SK-N-SH (cell line): Measurements from ENCODE around the gene C1orf50. TPM values are rescaled to one million over a fixed set of nuclear protein-coding genes. Genes with fewer than 3 reads are reported as not detected.
"Not testable (repeated sequence)": the region's sequence is repeated elsewhere in the genome, so short reads cannot be mapped to it uniquely, and the experiment has no call there.

Experiments
- CTCF ChIA-PET: fragments of 300-600, 350-600 bp; formaldehyde crosslinking; extraction: SDS; loops from one replicate; lab custom pipeline; 2021; lab: Yijun Ruan, JAX
- POLR2A ChIA-PET: fragments of 350-600 bp; sonication (Branson Sonifier 250); formaldehyde crosslinking; extraction: SDS; loops from one replicate; lab custom pipeline; 2020; ENCODE audit warnings: antibody characterized with exemption, inconsistent platforms; lab: Yijun Ruan, JAX
- DNase-seq: peaks from one replicate; pipeline ENCODE4 v3.0.0; 2012
- H2AFZ ChIP-seq: fragments of 200-600 bp; sonication (generic); 2 replicates; pipeline ENCODE4 v1.8.1; 2016; ENCODE audit warnings: antibody characterized with exemption, mild to moderate bottlenecking, low read depth
- H3F3A ChIP-seq: fragments of 200-600 bp; sonication (generic); replicated peaks from 2 replicates; pipeline ENCODE3; 2016; ENCODE audit warnings: antibody characterized with exemption, mild to moderate bottlenecking; ENCODE audit not compliant: insufficient read depth
- H3K27ac ChIP-seq, 2 experiments: fragments of 200-500 bp in 1 of 2; fragments of 200-600 bp in 1 of 2; sonication (Bioruptor generic) in 1 of 2; sonication (generic), shearing (Covaris generic) in 1 of 2; 2 replicates each; pipeline versions ENCODE4 v1.5.1 to v1.6.1; 2014 to 2016; ENCODE audit warnings: low read depth in 2 of 2, inconsistent platforms in 1 of 2, low read length in 1 of 2, mild to moderate bottlenecking in 1 of 2, mixed read lengths in 1 of 2
- H3K27me3 ChIP-seq: fragments of 200-600 bp; sonication (generic), shearing (Covaris generic); 2 replicates; pipeline ENCODE4 v1.6.1; 2016; ENCODE audit warnings: mixed run types; ENCODE audit not compliant: insufficient read depth
- H3K36me3 ChIP-seq, 2 experiments: fragments of 200-500 bp in 1 of 2; fragments of 200-600 bp in 1 of 2; sonication (Bioruptor generic) in 1 of 2; sonication (generic) in 1 of 2; replicated peaks in 1 of 2; 2 replicates each; pipeline versions ENCODE3 to v1.5.1; 2014 to 2016; ENCODE audit warnings: low read length in 1 of 2, mild to moderate bottlenecking in 1 of 2; ENCODE audit not compliant: insufficient read depth in 2 of 2, control insufficient read depth in 1 of 2
- H3K4me1 ChIP-seq, 2 experiments: fragments of 200-500 bp in 1 of 2; fragments of 200-600 bp in 1 of 2; sonication (Bioruptor generic) in 1 of 2; sonication (generic), shearing (Covaris generic) in 1 of 2; 2 replicates each; pipeline versions ENCODE4 v1.5.1 to v1.6.1; 2014 to 2016; ENCODE audit warnings: low read depth in 1 of 2, low read length in 1 of 2, mixed run types in 1 of 2; ENCODE audit not compliant: insufficient read depth in 2 of 2, control insufficient read depth in 1 of 2
- H3K4me2 ChIP-seq: fragments of 200-600 bp; sonication (generic), shearing (Covaris generic); 2 replicates; pipeline ENCODE4 v1.6.1; 2017; ENCODE audit warnings: mixed run types
- H3K4me3 ChIP-seq, 2 experiments: fragments of 200-500 bp in 1 of 2; fragments of 200-600 bp in 1 of 2; sonication (Bioruptor generic) in 1 of 2; sonication (generic), shearing (Covaris generic) in 1 of 2; 2 replicates each; pipeline versions ENCODE4 v1.5.1 to v1.8.1; 2014 to 2016; ENCODE audit warnings: low read depth in 2 of 2, inconsistent platforms in 1 of 2, low read length in 1 of 2, mild to moderate bottlenecking in 1 of 2, mixed read lengths in 1 of 2, moderate library complexity in 1 of 2
- H3K79me2 ChIP-seq: fragments of 200-600 bp; sonication (generic); 2 replicates; pipeline ENCODE4 v1.8.1; 2017; ENCODE audit warnings: mild to moderate bottlenecking; ENCODE audit not compliant: insufficient read depth
- H3K9ac ChIP-seq: fragments of 200-600 bp; sonication (generic); 2 replicates; pipeline ENCODE4 v1.6.1; 2017; ENCODE audit warnings: mixed run types
- H3K9me2 ChIP-seq: fragments of 200-600 bp; sonication (generic); 2 replicates; pipeline ENCODE4 v1.6.1; 2017; ENCODE audit warnings: mixed run types
- H3K9me3 ChIP-seq: fragments of 200-600 bp; sonication (generic); 2 replicates; pipeline ENCODE4 v1.6.1; 2017; ENCODE audit warnings: mixed run types, mild to moderate bottlenecking, moderate library complexity
- H4K20me1 ChIP-seq: fragments of 200-600 bp; sonication (generic); 2 replicates; pipeline ENCODE4 v1.6.1; 2017; ENCODE audit warnings: mild to moderate bottlenecking, mixed run types; ENCODE audit not compliant: insufficient read depth
- FOXJ3 ChIP-seq: sonication (generic); formaldehyde crosslinking; IDR thresholded peaks from 2 replicates; pipeline ENCODE4 v1.5.1; 2020; ENCODE audit warnings: mild to moderate bottlenecking, missing genetic modification reagents
- GABPA ChIP-seq: IDR thresholded peaks from 2 replicates; pipeline ENCODE4 v1.4.0; 2012; ENCODE audit warnings: low read depth, mild to moderate bottlenecking
- IRF3 ChIP-seq: fragments of 150-350 bp; IDR thresholded peaks from 2 replicates; pipeline ENCODE4 v1.6.1; 2016; ENCODE audit warnings: mild to moderate bottlenecking, low read depth, low read length
- RFX5 ChIP-seq: IDR thresholded peaks from 2 replicates; pipeline ENCODE4 v1.6.1; 2012; ENCODE audit warnings: mild to moderate bottlenecking, improper control_type of control experiment, low read length
- SIN3A ChIP-seq: IDR thresholded peaks from 2 replicates; pipeline ENCODE4 v1.6.1; 2012; ENCODE audit warnings: low read depth, mild to moderate bottlenecking, low read length, moderate library complexity, borderline replicate concordance
- SMC3 ChIP-seq: IDR thresholded peaks from 2 replicates; pipeline ENCODE4 v1.6.1; 2012; ENCODE audit warnings: low read depth, low read length, improper control_type of control experiment
- WGBS: methylation state at CpG from one replicate; pipeline ENCODE4 v1.1.6; 2017; ENCODE audit warnings: low lambda C conversion rate; 5-methylcytosine and 5-hydroxymethylcytosine counted together
- polyA plus RNA-seq, 3 experiments: library from polyadenylated mRNA; depleted of rRNA; stranded (reverse); fragments of >200 nt; gene quantifications; 2 replicates each; pipeline ENCODE4 v1.2.3, GENCODE V29; 2012
- TF ChIP-seq, protein P1 (sequence below): fragments of 200-600 bp; sonication (generic); IDR thresholded peaks from 2 replicates; pipeline ENCODE4 v1.6.1; 2017; ENCODE audit warnings: antibody characterized with exemption, mild to moderate bottlenecking, moderate library complexity
- TF ChIP-seq, protein P2 (sequence below): IDR thresholded peaks from 2 replicates; pipeline ENCODE4 v1.4.0; 2012; ENCODE audit warnings: low read depth, borderline replicate concordance

Gene C1orf50
- polyA plus RNA-seq, 1 of the 3 experiments (the other 2 are of a cell fraction): 2.6 TPM

- no peak for DNase-seq
Measured at GRCh38 chr1:42723511-42723910, 43.5 kb upstream of the C1orf50 start.

GRCh38 chr1:42725820-42726219 is 41.2 kb upstream of the C1orf50 start:
- H3K27me3 ChIP-seq, H2AFZ ChIP-seq, H3K36me3 ChIP-seq, H3K79me2 ChIP-seq, H3K4me3 ChIP-seq, POLR2A ChIA-PET, H3K9ac ChIP-seq, H3K27ac ChIP-seq, H3K9me3 ChIP-seq, H4K20me1 ChIP-seq, DNase-seq, H3F3A ChIP-seq, H3K4me1 ChIP-seq, CTCF ChIA-PET, H3K4me2 ChIP-seq, H3K9me2 ChIP-seq: not testable (repeated sequence)
- WGBS: 98% methylated on average over 4 of the region's 4 CpGs

More at GRCh38 chr1:42723511-42723910, 43.5 kb upstream of the C1orf50 start:
- H3K9ac ChIP-seq: no peak overlapping the region
- no peak overlapping the region for H3K4me2 ChIP-seq
- H3K36me3 ChIP-seq: no peaks in the 10 kb centered on the region
- no peak overlapping the region for H3K27ac ChIP-seq
- H3K9me3 ChIP-seq: no peaks in the 10 kb centered on the region
- H3K9me2 ChIP-seq: no peaks in the 10 kb centered on the region
- no peak overlapping the region for H2AFZ ChIP-seq
- POLR2A ChIA-PET: no interaction called here
- CTCF ChIA-PET: no interaction called here
- H3F3A ChIP-seq: no peaks in the 10 kb centered on the region
- no peak overlapping the region for H3K4me3 ChIP-seq
- no peaks in the 10 kb centered on the region for H3K79me2 ChIP-seq
- H3K4me1 ChIP-seq: no peaks in the 10 kb centered on the region
- no peaks in the 10 kb centered on the region for H4K20me1 ChIP-seq
- 72% methylated on average over 6 of the region's 6 CpGs for WGBS
- no peaks in the 10 kb centered on the region for H3K27me3 ChIP-seq
- TF ChIP-seq IRF3: no peak
- TF ChIP-seq, all 33 proteins: peak for 0

- Histone ChIP-seq H3K27me3 (no peaks in the 10 kb centered on the region), H3K4me2 (no peak overlapping the region), H3K9me2 (no peaks in the 10 kb centered on the region), H4K20me1 (no peaks in the 10 kb centered on the region), H3K4me1 (no peaks in the 10 kb centered on the region; a peak in 1 of 4 replicates), H3K9ac (no peak overlapping the region), H3K4me3 (no peak overlapping the region), H3K79me2 (no peaks in the 10 kb centered on the region), H3K9me3 (no peaks in the 10 kb centered on the region), H3K27ac (no peak overlapping the region), H2AFZ (no peak overlapping the region), H3K36me3 (no peaks in the 10 kb centered on the region), H3F3A (no peaks in the 10 kb centered on the region)
- POLR2A ChIA-PET: no interaction called here
- 87% methylated on average over 3 of the region's 3 CpGs for WGBS
- CTCF ChIA-PET: interaction anchor here (0.9 to 1.7 kb wide), 3 partner anchors 16 to 386 kb away, joined by 3 to 4 read pairs (median 3); no protein-coding TSS in a partner anchor
- DNase-seq: no peak
- TF ChIP-seq RFX5 (peak; percentile 73), FOXJ3 (CRISPR knock-in tag) (no peak), SIN3A (no peak), GABPA (no peak), SMC3 (no peak)
- TF ChIP-seq, protein P1, sequence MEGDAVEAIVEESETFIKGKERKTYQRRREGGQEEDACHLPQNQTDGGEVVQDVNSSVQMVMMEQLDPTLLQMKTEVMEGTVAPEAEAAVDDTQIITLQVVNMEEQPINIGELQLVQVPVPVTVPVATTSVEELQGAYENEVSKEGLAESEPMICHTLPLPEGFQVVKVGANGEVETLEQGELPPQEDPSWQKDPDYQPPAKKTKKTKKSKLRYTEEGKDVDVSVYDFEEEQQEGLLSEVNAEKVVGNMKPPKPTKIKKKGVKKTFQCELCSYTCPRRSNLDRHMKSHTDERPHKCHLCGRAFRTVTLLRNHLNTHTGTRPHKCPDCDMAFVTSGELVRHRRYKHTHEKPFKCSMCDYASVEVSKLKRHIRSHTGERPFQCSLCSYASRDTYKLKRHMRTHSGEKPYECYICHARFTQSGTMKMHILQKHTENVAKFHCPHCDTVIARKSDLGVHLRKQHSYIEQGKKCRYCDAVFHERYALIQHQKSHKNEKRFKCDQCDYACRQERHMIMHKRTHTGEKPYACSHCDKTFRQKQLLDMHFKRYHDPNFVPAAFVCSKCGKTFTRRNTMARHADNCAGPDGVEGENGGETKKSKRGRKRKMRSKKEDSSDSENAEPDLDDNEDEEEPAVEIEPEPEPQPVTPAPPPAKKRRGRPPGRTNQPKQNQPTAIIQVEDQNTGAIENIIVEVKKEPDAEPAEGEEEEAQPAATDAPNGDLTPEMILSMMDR: 0 out of 2 replicates have a peak, but pooled peaks have one; percentile 7
- TF ChIP-seq, protein P2, sequence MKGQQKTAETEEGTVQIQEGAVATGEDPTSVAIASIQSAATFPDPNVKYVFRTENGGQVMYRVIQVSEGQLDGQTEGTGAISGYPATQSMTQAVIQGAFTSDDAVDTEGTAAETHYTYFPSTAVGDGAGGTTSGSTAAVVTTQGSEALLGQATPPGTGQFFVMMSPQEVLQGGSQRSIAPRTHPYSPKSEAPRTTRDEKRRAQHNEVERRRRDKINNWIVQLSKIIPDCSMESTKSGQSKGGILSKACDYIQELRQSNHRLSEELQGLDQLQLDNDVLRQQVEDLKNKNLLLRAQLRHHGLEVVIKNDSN: no peak
Measured at GRCh38 chr1:42730002-42730401, 37.0 kb upstream of the C1orf50 start.
